Measurements from ENCODE around the gene SH2D2A.

SH2D2A gene

GRCh38 chr1:156802421-156802935 lies 14.2 kb downstream of the SH2D2A start:
- DNase-seq, result no peak

- DNase-seq, result no peak
These were observed 15.1 kb downstream of the SH2D2A start for GRCh38 chr1:156801409-156802121.

- no peak for DNase-seq
These were observed 19.3 kb downstream of the SH2D2A start for GRCh38 chr1:156797212-156797871.

- DNase-seq, result no peak
These were observed 20.1 kb downstream of the SH2D2A start for GRCh38 chr1:156796340-156797097.

GRCh38 chr1:156795787-156796186 lies 20.9 kb downstream of the SH2D2A start:
- DNase-seq, result no peak

GRCh38 chr1:156795374-156795733 lies 21.3 kb downstream of the SH2D2A start:
- DNase-seq, result no peak

GRCh38 chr1:156794506-156795373 lies 21.9 kb downstream of the SH2D2A start:
- no peak for DNase-seq

- DNase-seq, result no peak
These were observed 26.9 kb downstream of the SH2D2A start for GRCh38 chr1:156789621-156790318.

- no peak for DNase-seq
These were observed 28.5 kb downstream of the SH2D2A start for GRCh38 chr1:156788136-156788535.

- DNase-seq, result no peak
These were observed 30.0 kb downstream of the SH2D2A start for GRCh38 chr1:156786640-156787039.

- no peak for DNase-seq
These were observed 31.2 kb downstream of the SH2D2A start for GRCh38 chr1:156785458-156785857.

GRCh38 chr1:156781585-156782186 lies 35.0 kb downstream of the SH2D2A start:
- DNase-seq, result no peak

- no peak for DNase-seq
These were observed 39.1 kb downstream of the SH2D2A start for GRCh38 chr1:156777573-156777972.

- no peak for DNase-seq
These were observed 39.7 kb downstream of the SH2D2A start for GRCh38 chr1:156776942-156777341.

GRCh38 chr1:156775799-156776198 lies 40.8 kb downstream of the SH2D2A start:
- DNase-seq, result no peak

- DNase-seq, result no peak
These were observed 43.0 kb downstream of the SH2D2A start for GRCh38 chr1:156773607-156774006.

- no peak for DNase-seq
These were observed 43.7 kb downstream of the SH2D2A start for GRCh38 chr1:156772728-156773497.

- no peak for DNase-seq
These were observed 44.4 kb downstream of the SH2D2A start for GRCh38 chr1:156772222-156772621.

GRCh38 chr1:156768610-156769295 lies 47.9 kb downstream of the SH2D2A start:
- DNase-seq, result no peak
